ENCODE data around the gene TLR6.

The TLR6 gene

GRCh38 chr4:38837849-38838248, 18.8 kb downstream of the TLR6 start:
- no peak for DNase-seq (ENCODE audit: low read depth)
- no peak overlapping the region for H3K4me3 ChIP-seq (ENCODE audit: low read depth, low read length)
- TF ChIP-seq CTCF (IDR thresholded peaks at IDR 0.05; ENCODE audit: control insufficient read depth, extremely low read depth, insufficient read depth), result no peak

GRCh38 chr4:38837334-38837733, 19.3 kb downstream of the TLR6 start:
- H3K4me3 ChIP-seq (ENCODE audit: low read depth, low read length), result no peak overlapping the region
- no peak for DNase-seq (ENCODE audit: low read depth)
- no peak for TF ChIP-seq CTCF (IDR thresholded peaks at IDR 0.05; ENCODE audit: control insufficient read depth, extremely low read depth, insufficient read depth)

GRCh38 chr4:38834570-38834969, 22.0 kb downstream of the TLR6 start:
- no peak overlapping the region for H3K4me3 ChIP-seq (ENCODE audit: low read depth, low read length)
- no peak for DNase-seq (ENCODE audit: low read depth)
- TF ChIP-seq CTCF (IDR thresholded peaks at IDR 0.05; ENCODE audit: control insufficient read depth, extremely low read depth, insufficient read depth), result no peak

GRCh38 chr4:38832624-38833528, 23.7 kb downstream of the TLR6 start:
- TF ChIP-seq CTCF (IDR thresholded peaks at IDR 0.05; ENCODE audit: control insufficient read depth, extremely low read depth, insufficient read depth), result no peak
- DNase-seq (ENCODE audit: low read depth), result no peak
- H3K4me3 ChIP-seq (ENCODE audit: low read depth, low read length), result no peak overlapping the region

GRCh38 chr4:38832206-38832605, 24.4 kb downstream of the TLR6 start:
- no peak for TF ChIP-seq CTCF (IDR thresholded peaks at IDR 0.05; ENCODE audit: control insufficient read depth, extremely low read depth, insufficient read depth)
- no peak for DNase-seq (ENCODE audit: low read depth)

GRCh38 chr4:38831653-38832052, 25.0 kb downstream of the TLR6 start:
- no peak for DNase-seq (ENCODE audit: low read depth)
- TF ChIP-seq CTCF (IDR thresholded peaks at IDR 0.05; ENCODE audit: control insufficient read depth, extremely low read depth, insufficient read depth), result no peak
- no peak overlapping the region for H3K4me3 ChIP-seq (ENCODE audit: low read depth, low read length)

More at GRCh38 chr4:38832206-38832605, 24.4 kb downstream of the TLR6 start:
- H3K4me3 ChIP-seq (ENCODE audit: low read depth, low read length), result no peak overlapping the region

- DNase-seq (ENCODE audit: low read depth), result no peak
- no peak overlapping the region for H3K4me3 ChIP-seq (ENCODE audit: low read depth, low read length)
Observed at GRCh38 chr4:38829237-38829636, 27.4 kb downstream of the TLR6 start.

More at GRCh38 chr4:38829237-38829636, 27.4 kb downstream of the TLR6 start:
- no peak for TF ChIP-seq CTCF (IDR thresholded peaks at IDR 0.05; ENCODE audit: control insufficient read depth, extremely low read depth, insufficient read depth)

All from LNCaP clone FGC (cell line).